K562 (cell line): ENCODE data around the gene ICE2. TPM values are rescaled to one million over a fixed set of nuclear protein-coding genes. Genes with fewer than 3 reads are reported as not detected.

ENCODE experiments used
- ATAC-seq: fragments of 200-7000 bp; cut with Tn5 transposase; 3 replicates; pipeline ENCODE4 v1.9.1; 2020; ENCODE audit warnings: moderate library complexity
- BruUV-seq: library from RNA; stranded (reverse); fragments of 400-500 nt; replicated peaks from 2 replicates; lab custom pipeline; 2021; lab: Mats Ljungman, UMichigan
- CTCF ChIA-PET: fragments of 300-600 bp; formaldehyde crosslinking; extraction: SDS; loops from one replicate; lab custom pipeline; 2021; ENCODE audit warnings: low intra/inter-chr PET ratio; lab: Yijun Ruan, JAX
- POLR2A ChIA-PET: fragments of 300-600, 350-650 bp; sonication (Branson Sonifier 250); formaldehyde crosslinking; extraction: SDS; loops from one replicate; lab custom pipeline; 2021; ENCODE audit warnings: antibody characterized with exemption, inconsistent platforms; lab: Yijun Ruan, JAX
- DNase-seq, 4 experiments: peaks; one replicate each; pipeline versions ENCODE4 v3.0.0 to v3.0.0-alpha.2; 2011 to 2018; ENCODE audit warnings: low spot score in 3 of 4, mixed read lengths in 3 of 4; ENCODE audit errors: extremely low read depth in 1 of 4
- FAIRE-seq: peaks from 2 replicates; lab custom pipeline; 2011; peaks lifted over from hg19 to GRCh38; lab: Jason Lieb, UNC
- H2AFZ ChIP-seq: 2 replicates; pipeline ENCODE4 v1.6.0; 2011; ENCODE audit warnings: low read depth, low read length, control low read depth, inconsistent platforms
- H3K27ac ChIP-seq: fragments of 200-600 bp; 3 replicates; pipeline ENCODE4 v1.8.0; 2011; ENCODE audit warnings: low read depth, mild to moderate bottlenecking, control low read depth, inconsistent platforms, low read length, moderate library complexity, mixed read lengths; ENCODE audit errors: extremely low read depth
- H3K27me3 ChIP-seq, 2 experiments: fragments of 300-600 bp in 1 of 2; 2 replicates in 1 of 2; 3 replicates in 1 of 2; pipeline versions ENCODE4 v1.6.0 to v1.8.0; 2011; ENCODE audit warnings: inconsistent platforms in 2 of 2, low read length in 2 of 2, mild to moderate bottlenecking in 1 of 2, mixed read lengths in 1 of 2, moderate library complexity in 1 of 2; ENCODE audit not compliant: control insufficient read depth in 2 of 2, insufficient read depth in 2 of 2
- H3K36me3 ChIP-seq: fragments of 300-600 bp; 3 replicates; pipeline ENCODE4 v1.8.0; 2011; ENCODE audit warnings: mild to moderate bottlenecking, low read length, inconsistent platforms; ENCODE audit not compliant: control insufficient read depth, insufficient read depth
- H3K4me1 ChIP-seq, 2 experiments: fragments of 200-600 bp in 1 of 2; replicated peaks in 1 of 2; 2 replicates in 1 of 2; 3 replicates in 1 of 2; pipeline versions ENCODE4 v1.5.1 to v1.8.0; 2011; ENCODE audit warnings: inconsistent platforms in 2 of 2, low read length in 2 of 2, mild to moderate bottlenecking in 1 of 2, mixed read lengths in 1 of 2, moderate library complexity in 1 of 2; ENCODE audit not compliant: control insufficient read depth in 2 of 2, insufficient read depth in 2 of 2
- H3K4me2 ChIP-seq: 2 replicates; pipeline ENCODE4 v1.6.1; 2011; ENCODE audit warnings: low read length, control low read depth, inconsistent platforms, mixed read lengths; ENCODE audit not compliant: insufficient read depth
- H3K4me3 ChIP-seq: fragments of 200-600 bp; sonication (generic), shearing (Covaris generic); 2 replicates; pipeline ENCODE4 v1.5.1; 2016; ENCODE audit warnings: control low read depth, inconsistent platforms
- H3K79me2 ChIP-seq: fragments of 200-600 bp; 3 replicates; pipeline ENCODE4 v1.8.0; 2011; ENCODE audit warnings: low read length, inconsistent platforms; ENCODE audit not compliant: control insufficient read depth, insufficient read depth
- H3K9ac ChIP-seq, 2 experiments: 2 replicates each; pipeline versions ENCODE4 v1.6.0 to v1.6.1; 2011; ENCODE audit warnings: low read depth in 2 of 2, low read length in 2 of 2, control low read depth in 1 of 2, inconsistent platforms in 1 of 2, mild to moderate bottlenecking in 1 of 2, mixed read lengths in 1 of 2; ENCODE audit not compliant: insufficient read depth in 1 of 2
- H3K9me1 ChIP-seq: one replicate; pipeline ENCODE4 v1.6.0; 2011; ENCODE audit warnings: inconsistent platforms, mild to moderate bottlenecking, low read length, moderate library complexity; ENCODE audit not compliant: control insufficient read depth, insufficient read depth
- H3K9me3 ChIP-seq: replicated peaks from 2 replicates; pipeline ENCODE4 v1.5.1; 2011; ENCODE audit warnings: low read depth, low read length, inconsistent platforms; ENCODE audit not compliant: control insufficient read depth, insufficient read depth
- H4K20me1 ChIP-seq: replicated peaks from 2 replicates; pipeline ENCODE4 v1.6.1; 2011; ENCODE audit warnings: low read length, inconsistent platforms, mixed read lengths; ENCODE audit not compliant: control insufficient read depth, insufficient read depth
- BRF1 ChIP-seq: IDR thresholded peaks from 3 replicates; pipeline ENCODE4 v1.6.1; 2011; ENCODE audit warnings: borderline replicate concordance, mild to moderate bottlenecking; ENCODE audit not compliant: insufficient read length; ENCODE audit errors: extremely low read depth
- GATAD2A ChIP-seq: fragments of 450-650 bp; IDR thresholded peaks from 2 replicates; pipeline ENCODE4 v1.6.1; 2017
- HIVEP1 ChIP-seq: fragments of 250-450 bp; sonication (Bioruptor Pico); IDR thresholded peaks from 2 replicates; pipeline ENCODE4 v1.4.0; 2020; ENCODE audit warnings: mild to moderate bottlenecking
- ILK ChIP-seq: fragments of 450-650 bp; IDR thresholded peaks from 2 replicates; pipeline ENCODE4 v1.6.1; 2016; ENCODE audit warnings: missing genetic modification characterization, low read depth, mild to moderate bottlenecking, missing compliant biosample characterization, moderate library complexity, borderline replicate concordance
- PML ChIP-seq: IDR thresholded peaks from 2 replicates; pipeline ENCODE4 v1.6.1; 2012; ENCODE audit warnings: low read length, inconsistent platforms
- ZBTB33 ChIP-seq: sonication (generic); formaldehyde crosslinking; IDR thresholded peaks from 2 replicates; pipeline ENCODE4 v1.8.1; 2023; ENCODE audit warnings: mild to moderate bottlenecking, missing genetic modification reagents
- ZBTB40 ChIP-seq, 2 experiments: fragments of 450-650 bp in 1 of 2; sonication (generic) in 1 of 2; formaldehyde crosslinking in 1 of 2; IDR thresholded peaks; 2 replicates each; pipeline versions ENCODE4 v1.7.1 to v1.9.0; 2016 to 2022; ENCODE audit warnings: inconsistent platforms in 1 of 2, mild to moderate bottlenecking in 1 of 2, missing genetic modification reagents in 1 of 2
- ZNF280A ChIP-seq: fragments of 450-650 bp; IDR thresholded peaks from 2 replicates; pipeline ENCODE4 v1.6.1; 2018; ENCODE audit warnings: mild to moderate bottlenecking, low read depth; ENCODE audit not compliant: partially characterized antibody
- ZNF316 ChIP-seq: fragments of 450-650 bp; IDR thresholded peaks from 2 replicates; pipeline ENCODE4 v1.6.1; 2016
- WGBS: fragments of 100-300 bp; shearing (Covaris generic); methylation state at CpG from one replicate; pipeline ENCODE4 v1.1.6; 2016; ENCODE audit warnings: low coverage, mixed read lengths; ENCODE audit not compliant: insufficient coverage; ENCODE audit errors: missing lambda C conversion rate; 5-methylcytosine and 5-hydroxymethylcytosine counted together
- in situ Hi-C: fragments of 300-500 bp; cut with MboI; formaldehyde crosslinking; loops from 4 replicates; pipeline ENCODE4 v1.15.0; 2018; ENCODE audit warnings: inconsistent platforms, mixed read lengths
- intact Hi-C: fragments of 100-400 bp; cut with micrococcal nuclease; formaldehyde crosslinking; loops from 2 replicates; pipeline ENCODE4 v1.14.2; 2022
- polyA plus RNA-seq, 8 experiments: library from polyadenylated mRNA; depleted of rRNA in 4 of 8; stranded (reverse) in 5 of 8; unstranded in 3 of 8; fragments of >200 nt; fragmentation: Nextera tagmentation in 2 of 8; fragmentation: Illumina TruSeq in 1 of 8; extraction: Ambion mirVana in 2 of 8; extraction: Trizol in 1 of 8; gene quantifications; 2 replicates each; pipeline versions ENCODE4 v1.2.1 to v1.2.3, GENCODE V29; 2011 to 2014; ENCODE audit warnings: inconsistent platforms in 1 of 8, missing spikeins in 1 of 8
- total RNA-seq, 7 experiments: library from RNA; depleted of rRNA in 6 of 7; stranded (reverse); fragments of >200 nt in 6 of 7; fragmentation: Illumina TruSeq in 2 of 7; extraction: Trizol in 2 of 7; gene quantifications; 2 replicates each; pipeline versions ENCODE4 v1.2.1 to v1.2.3, GENCODE V29; 2011 to 2021; ENCODE audit warnings: low replicate concordance in 1 of 7

The ICE2 gene
- total and polyA plus RNA-seq, 9 of the 15 experiments (the other 6 are each of a cell fraction or from before 2014, with no cell fraction given) = 21.8 to 87.9 (median 58.1) TPM

- Histone ChIP-seq H3K79me2 (peaks cover 98% of the 10 kb centered on the region), H3K27me3 (no peaks in the 10 kb centered on the region), H3K27ac (no peak overlapping the region), H3K9me1 (peaks cover 14% of the 10 kb centered on the region), H3K9ac (no peak overlapping the region), H3K36me3 (peaks cover 66% of the 10 kb centered on the region; the same call in 2 of the 3 replicates), H4K20me1 (peaks cover 65% of the 10 kb centered on the region), H3K4me3 (no peak overlapping the region), H3K9me3 (no peaks in the 10 kb centered on the region), H2AFZ (no peak overlapping the region), H3K4me1 (peaks cover 14 to 35% of the 10 kb centered on the region in 2 experiments), H3K4me2 (no peak overlapping the region)
- FAIRE-seq (no peak), DNase-seq (no peak), ATAC-seq (no peak)
- BruUV-seq = no TSS peak
- in situ Hi-C loops (no loop called here), intact Hi-C loops (no loop called here)
- POLR2A ChIA-PET = interaction anchor here (5.6 kb wide), 1 partner anchor 10 kb away, joined by 38 read pairs; no protein-coding TSS in a partner anchor
- CTCF ChIA-PET = no interaction called here
- WGBS = 26% methylated on average over 4 of the region's 4 CpGs
- TF ChIP-seq ZBTB33 (CRISPR knock-in tag) = no peak
- no peak for TF ChIP-seq HIVEP1 (CRISPR knock-in tag)
- TF ChIP-seq PML = no peak
- TF ChIP-seq ILK (tag) = no peak
- peak; percentile 25; the same call in 1 of the 2 replicates for TF ChIP-seq ZNF316
- TF ChIP-seq ZBTB40 (IDR thresholded peaks at IDR 0.05) = no peak
- no peak for TF ChIP-seq ZBTB40 (CRISPR knock-in tag; IDR thresholded peaks at IDR 0.05)
- no peak for TF ChIP-seq GATAD2A
- TF ChIP-seq ZNF280A = no peak
- TF ChIP-seq BRF1 = no peak
These were observed 87.1 kb downstream of the ICE2 start for GRCh38 chr15:60391722-60392315.
